KMS-11 (cell line): Measurements from ENCODE around the gene SLC22A23.

ENCODE experiments used
- H2AFZ ChIP-seq: fragments of 200-600 bp; sonication (generic); 2 replicates; pipeline ENCODE4 v1.6.1; 2016; ENCODE audit warnings: antibody characterized with exemption, mixed run types, low read depth
- H3K27ac ChIP-seq: fragments of 200-600 bp; sonication (generic); 2 replicates; pipeline ENCODE4 v1.6.1; 2016; ENCODE audit warnings: mild to moderate bottlenecking, mixed run types
- H3K27me3 ChIP-seq: fragments of 200-600 bp; sonication (generic); 2 replicates; pipeline ENCODE4 v1.6.1; 2017; ENCODE audit warnings: mild to moderate bottlenecking, low read depth, mixed run types, moderate library complexity; ENCODE audit not compliant: insufficient read depth
- H3K36me3 ChIP-seq: fragments of 200-600 bp; sonication (generic); 2 replicates; pipeline ENCODE4 v1.6.1; 2017; ENCODE audit warnings: mild to moderate bottlenecking, mixed run types; ENCODE audit not compliant: insufficient read depth
- H3K4me1 ChIP-seq: fragments of 200-600 bp; sonication (generic); 2 replicates; pipeline ENCODE4 v1.6.1; 2016; ENCODE audit warnings: mild to moderate bottlenecking, low read depth, mixed run types; ENCODE audit not compliant: poor library complexity, severe bottlenecking
- H3K4me2 ChIP-seq: fragments of 200-600 bp; sonication (generic); 2 replicates; pipeline ENCODE4 v1.7.0; 2016; ENCODE audit warnings: mild to moderate bottlenecking, mixed run types
- H3K4me3 ChIP-seq: fragments of 200-600 bp; sonication (generic); IDR thresholded peaks from 2 replicates; pipeline ENCODE4 v1.6.1; 2017; ENCODE audit warnings: low read depth, low read length, mixed read lengths; ENCODE audit not compliant: insufficient read depth
- H3K79me2 ChIP-seq: fragments of 200-600 bp; sonication (generic); 2 replicates; pipeline ENCODE4 v1.6.1; 2016; ENCODE audit warnings: low read depth, mixed run types; ENCODE audit not compliant: insufficient read depth
- H3K9ac ChIP-seq: fragments of 200-600 bp; sonication (generic); 2 replicates; pipeline ENCODE4 v1.6.1; 2016; ENCODE audit warnings: mild to moderate bottlenecking, mixed run types
- H4K20me1 ChIP-seq: fragments of 200-600 bp; sonication (generic); 2 replicates; pipeline ENCODE4 v1.6.1; 2016; ENCODE audit warnings: mild to moderate bottlenecking, mixed run types; ENCODE audit not compliant: insufficient read depth
- TF ChIP-seq, protein P1 (sequence below): fragments of 200-600 bp; sonication (generic); conservative IDR thresholded peaks from 2 replicates; pipeline ENCODE4 v1.6.1; 2017; ENCODE audit warnings: low read depth, mild to moderate bottlenecking, antibody characterized with exemption, low read length, moderate library complexity, mixed read lengths

SLC22A23 gene

DNA sequence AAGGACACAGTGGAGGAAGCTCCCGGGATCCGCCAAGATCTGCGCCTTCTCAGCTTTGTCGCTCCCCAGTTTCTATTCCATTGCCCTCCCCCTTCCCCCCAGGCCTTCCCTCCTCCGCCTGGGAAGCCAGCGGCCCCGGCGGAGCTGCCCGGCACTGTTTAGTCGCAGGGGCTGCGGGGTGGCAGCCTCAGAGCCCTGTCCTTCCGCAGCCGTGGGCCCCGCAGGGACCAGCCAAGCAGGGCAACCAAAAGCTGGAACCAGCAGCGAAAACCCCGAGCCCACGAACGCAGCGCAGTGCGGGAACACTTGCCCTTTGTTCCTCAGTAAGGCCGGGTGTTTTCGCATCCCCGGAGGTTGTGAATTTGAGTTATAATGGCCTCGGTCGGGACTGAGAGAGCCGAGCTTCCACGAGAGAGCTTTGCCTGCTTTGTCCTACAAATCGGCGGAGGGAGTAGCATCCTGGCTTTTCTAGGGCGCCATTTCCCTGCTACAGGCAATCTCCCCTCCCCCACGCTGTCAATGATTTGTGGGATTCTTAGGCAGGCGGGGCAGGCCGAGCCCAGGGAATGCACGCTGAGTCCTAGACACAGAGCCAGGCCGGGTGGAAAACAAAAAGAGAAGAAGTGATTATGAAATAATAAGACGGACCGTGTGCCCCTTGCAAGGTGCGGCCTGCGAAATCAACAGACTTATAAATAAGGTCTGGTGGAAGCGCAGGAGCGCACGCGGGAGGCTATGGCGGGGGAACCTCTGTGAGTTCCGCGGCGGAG, 225.4 kb downstream of the SLC22A23 start:
- Histone ChIP-seq H2AFZ (no peak overlapping the region), H4K20me1 (no peaks in the 10 kb centered on the region), H3K4me3 (no peak overlapping the region), H3K27ac (no peak overlapping the region), H3K4me2 (no peak overlapping the region), H3K4me1 (peaks cover 8% of the 10 kb centered on the region), H3K9ac (no peak overlapping the region), H3K27me3 (peaks cover 17% of the 10 kb centered on the region; the same call in 1 of the 2 replicates), H3K79me2 (no peaks in the 10 kb centered on the region), H3K36me3 (no peaks in the 10 kb centered on the region)
- TF ChIP-seq, protein P1, sequence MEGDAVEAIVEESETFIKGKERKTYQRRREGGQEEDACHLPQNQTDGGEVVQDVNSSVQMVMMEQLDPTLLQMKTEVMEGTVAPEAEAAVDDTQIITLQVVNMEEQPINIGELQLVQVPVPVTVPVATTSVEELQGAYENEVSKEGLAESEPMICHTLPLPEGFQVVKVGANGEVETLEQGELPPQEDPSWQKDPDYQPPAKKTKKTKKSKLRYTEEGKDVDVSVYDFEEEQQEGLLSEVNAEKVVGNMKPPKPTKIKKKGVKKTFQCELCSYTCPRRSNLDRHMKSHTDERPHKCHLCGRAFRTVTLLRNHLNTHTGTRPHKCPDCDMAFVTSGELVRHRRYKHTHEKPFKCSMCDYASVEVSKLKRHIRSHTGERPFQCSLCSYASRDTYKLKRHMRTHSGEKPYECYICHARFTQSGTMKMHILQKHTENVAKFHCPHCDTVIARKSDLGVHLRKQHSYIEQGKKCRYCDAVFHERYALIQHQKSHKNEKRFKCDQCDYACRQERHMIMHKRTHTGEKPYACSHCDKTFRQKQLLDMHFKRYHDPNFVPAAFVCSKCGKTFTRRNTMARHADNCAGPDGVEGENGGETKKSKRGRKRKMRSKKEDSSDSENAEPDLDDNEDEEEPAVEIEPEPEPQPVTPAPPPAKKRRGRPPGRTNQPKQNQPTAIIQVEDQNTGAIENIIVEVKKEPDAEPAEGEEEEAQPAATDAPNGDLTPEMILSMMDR: no peak

DNA sequence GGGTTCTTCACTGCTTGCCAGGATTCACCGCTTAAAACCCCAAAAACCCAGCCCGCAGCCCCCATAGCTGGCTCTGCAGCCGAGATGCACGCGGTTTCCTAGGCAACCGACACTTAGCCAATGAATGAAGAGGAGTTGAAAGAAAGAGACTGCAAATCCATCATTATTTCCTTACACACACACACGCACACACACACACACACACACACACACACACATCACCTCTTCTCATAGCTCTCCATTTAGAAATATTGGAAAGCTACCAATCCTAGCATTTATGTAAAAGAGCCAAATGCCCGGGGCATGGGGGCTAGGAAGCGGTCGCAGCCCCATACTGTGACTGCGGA, 226.0 kb downstream of the SLC22A23 start:
- no peak overlapping the region for H3K9ac ChIP-seq
- H4K20me1 ChIP-seq: no peaks in the 10 kb centered on the region
- TF ChIP-seq, protein P1: no peak
- peaks cover 13% of the 10 kb centered on the region for H3K4me1 ChIP-seq
- H3K27ac ChIP-seq: no peak overlapping the region
- no peaks in the 10 kb centered on the region for H3K79me2 ChIP-seq
- no peaks in the 10 kb centered on the region for H3K36me3 ChIP-seq
- no peak overlapping the region for H2AFZ ChIP-seq
- no peak overlapping the region for H3K4me2 ChIP-seq
- H3K27me3 ChIP-seq: peaks cover 17% of the 10 kb centered on the region; the same call in 1 of the 2 replicates
- no peak overlapping the region for H3K4me3 ChIP-seq

GRCh38 chr6:3230256-3230882, 226.5 kb downstream of the SLC22A23 start:
- H3K27me3 ChIP-seq: peaks cover 17% of the 10 kb centered on the region; the same call in 1 of the 2 replicates
- H4K20me1 ChIP-seq: no peaks in the 10 kb centered on the region
- no peaks in the 10 kb centered on the region for H3K36me3 ChIP-seq
- TF ChIP-seq, protein P1: no peak
- no peak overlapping the region for H3K9ac ChIP-seq
- H3K4me1 ChIP-seq: peaks cover 16% of the 10 kb centered on the region
- H3K4me3 ChIP-seq: no peak overlapping the region
- H3K27ac ChIP-seq: no peak overlapping the region
- no peak overlapping the region for H2AFZ ChIP-seq
- no peak overlapping the region for H3K4me2 ChIP-seq
- no peaks in the 10 kb centered on the region for H3K79me2 ChIP-seq

GRCh38 chr6:3229566-3230178, 227.2 kb downstream of the SLC22A23 start:
- H3K27me3 ChIP-seq: peaks cover 17% of the 10 kb centered on the region; the same call in 1 of the 2 replicates
- H3K79me2 ChIP-seq: no peaks in the 10 kb centered on the region
- H3K9ac ChIP-seq: no peak overlapping the region
- peaks cover 16% of the 10 kb centered on the region for H3K4me1 ChIP-seq
- no peaks in the 10 kb centered on the region for H4K20me1 ChIP-seq
- H3K4me2 ChIP-seq: peak overlapping the region; percentile 37; the same call in 1 of the 2 replicates
- no peaks in the 10 kb centered on the region for H3K36me3 ChIP-seq
- H3K27ac ChIP-seq: no peak overlapping the region
- H2AFZ ChIP-seq: peak overlapping the region; percentile 50; the same call in 1 of the 2 replicates
- TF ChIP-seq, protein P1: no peak
- no peak overlapping the region for H3K4me3 ChIP-seq
